HUES6 (cell line): ENCODE measurements around the gene COQ3.

Experiments used
- H3K27ac ChIP-seq: 2 replicates; pipeline ENCODE4 v1.7.0; 2013; ENCODE audit warnings: low read depth, mild to moderate bottlenecking, low read length, inconsistent platforms
- H3K27me3 ChIP-seq: 2 replicates; pipeline ENCODE4 v1.6.1; 2013; ENCODE audit warnings: low read length; ENCODE audit not compliant: control insufficient read depth, insufficient read depth
- H3K36me3 ChIP-seq: 2 replicates; pipeline ENCODE4 v1.6.1; 2013; ENCODE audit warnings: low read length; ENCODE audit not compliant: control insufficient read depth, insufficient read depth
- H3K4me1 ChIP-seq: 2 replicates; pipeline ENCODE4 v1.6.1; 2013; ENCODE audit warnings: low read length; ENCODE audit not compliant: control insufficient read depth, insufficient read depth
- H3K4me3 ChIP-seq: 2 replicates; pipeline ENCODE4 v1.5.1; 2013; ENCODE audit warnings: low read depth, low read length
- H3K9ac ChIP-seq: one replicate; pipeline ENCODE4 v1.6.1; 2013; ENCODE audit warnings: mild to moderate bottlenecking, low read length
- H3K9me3 ChIP-seq: 2 replicates; pipeline ENCODE4 v1.6.1; 2013; ENCODE audit warnings: low read depth, low read length; ENCODE audit not compliant: control insufficient read depth, insufficient read depth

Gene COQ3

DNA sequence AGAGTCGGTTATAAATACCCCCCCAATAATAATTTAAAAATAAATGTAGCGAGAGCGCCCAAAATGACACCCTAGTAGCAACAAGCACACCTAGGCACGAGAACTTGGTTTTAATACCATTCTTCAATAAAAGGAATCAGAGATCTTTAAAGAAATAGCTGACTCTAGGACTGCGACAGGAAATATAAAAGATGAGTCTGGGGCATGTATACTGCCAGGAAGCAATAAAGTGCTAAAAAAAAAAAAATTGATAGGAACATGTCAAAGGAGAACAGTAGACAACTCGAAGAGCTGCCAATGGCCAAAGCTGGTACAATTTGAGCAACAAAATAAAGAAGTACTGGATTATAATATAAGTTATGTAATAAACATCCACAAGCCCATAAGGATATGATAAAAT lies 28.9 kb upstream of the COQ3 start:
- no peaks in the 10 kb centered on the region for H3K27me3 ChIP-seq
- H3K4me1 ChIP-seq = peaks cover 26% of the 10 kb centered on the region
- peaks cover 21% of the 10 kb centered on the region for H3K36me3 ChIP-seq
- no peak overlapping the region for H3K27ac ChIP-seq
- no peak overlapping the region for H3K9ac ChIP-seq
- no peaks in the 10 kb centered on the region for H3K9me3 ChIP-seq
- no peak overlapping the region for H3K4me3 ChIP-seq

DNA sequence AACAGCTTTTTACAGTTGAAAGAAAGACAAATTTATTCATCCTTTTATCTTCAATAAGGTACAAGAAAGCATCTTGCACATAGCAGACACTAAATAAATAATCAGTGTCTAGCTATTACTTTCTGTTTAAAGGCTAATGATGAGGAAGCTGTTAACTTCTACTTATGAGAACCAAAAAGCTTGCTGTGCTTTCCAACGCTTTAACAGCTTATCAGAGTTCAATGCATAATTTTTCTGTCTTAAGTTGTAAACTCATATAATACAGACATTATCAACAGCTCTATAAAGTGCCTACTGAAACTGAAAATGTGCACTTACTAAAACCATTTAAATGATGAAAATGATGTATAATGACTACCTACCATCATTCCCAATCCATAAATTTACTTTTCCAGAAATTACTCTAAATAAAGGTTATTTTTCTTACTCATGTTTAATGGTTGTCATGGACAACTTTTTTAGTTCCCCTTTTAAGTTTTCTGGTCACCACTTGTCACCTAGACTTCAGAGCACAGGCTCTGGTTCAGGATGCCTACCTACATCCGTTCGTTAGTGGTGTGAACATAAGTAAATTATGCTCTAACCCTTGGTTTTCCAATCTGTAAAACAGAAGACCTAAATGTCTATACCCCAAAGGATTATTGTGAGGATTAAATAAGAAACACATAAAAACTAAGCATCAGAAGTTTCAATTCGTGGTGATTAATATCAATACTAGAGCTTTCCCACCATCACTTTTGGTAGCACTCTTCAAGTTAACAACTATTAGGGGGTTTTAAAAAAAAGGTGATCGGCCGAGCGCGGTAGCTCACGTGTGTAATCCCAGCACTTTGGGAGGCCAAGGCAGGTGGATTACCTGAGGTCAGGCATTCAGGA lies 23.1 kb upstream of the COQ3 start:
- peaks cover 4% of the 10 kb centered on the region; the same call in 1 of the 2 replicates for H3K4me1 ChIP-seq
- H3K27ac ChIP-seq = no peak overlapping the region
- H3K4me3 ChIP-seq = no peak overlapping the region
- peaks cover 35% of the 10 kb centered on the region for H3K36me3 ChIP-seq
- H3K9me3 ChIP-seq = no peaks in the 10 kb centered on the region
- no peaks in the 10 kb centered on the region for H3K27me3 ChIP-seq
- no peak overlapping the region for H3K9ac ChIP-seq

DNA sequence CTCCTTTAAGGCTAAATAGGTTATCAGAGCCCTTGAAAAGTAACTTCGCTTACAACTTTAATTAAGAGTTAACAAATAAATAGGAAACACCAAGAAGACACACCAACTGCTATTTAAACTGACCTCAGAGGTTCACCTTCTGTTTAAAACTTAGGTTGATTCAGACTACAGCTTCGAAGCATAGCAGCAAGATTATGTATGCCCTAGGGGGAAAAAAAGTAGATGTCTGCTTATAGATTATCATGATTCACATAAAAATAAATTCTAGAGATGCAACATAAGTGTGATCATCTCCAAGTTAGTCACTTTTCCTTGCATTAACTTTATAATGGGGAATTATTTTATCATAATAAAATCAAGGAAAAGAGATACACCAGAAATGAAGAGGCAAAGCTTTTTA lies 22.2 kb upstream of the COQ3 start:
- Histone ChIP-seq H3K27ac (no peak overlapping the region), H3K36me3 (peaks cover 37% of the 10 kb centered on the region), H3K4me3 (no peak overlapping the region), H3K27me3 (no peaks in the 10 kb centered on the region), H3K4me1 (peaks cover 4% of the 10 kb centered on the region; the same call in 1 of the 2 replicates), H3K9ac (no peak overlapping the region), H3K9me3 (no peaks in the 10 kb centered on the region)

DNA sequence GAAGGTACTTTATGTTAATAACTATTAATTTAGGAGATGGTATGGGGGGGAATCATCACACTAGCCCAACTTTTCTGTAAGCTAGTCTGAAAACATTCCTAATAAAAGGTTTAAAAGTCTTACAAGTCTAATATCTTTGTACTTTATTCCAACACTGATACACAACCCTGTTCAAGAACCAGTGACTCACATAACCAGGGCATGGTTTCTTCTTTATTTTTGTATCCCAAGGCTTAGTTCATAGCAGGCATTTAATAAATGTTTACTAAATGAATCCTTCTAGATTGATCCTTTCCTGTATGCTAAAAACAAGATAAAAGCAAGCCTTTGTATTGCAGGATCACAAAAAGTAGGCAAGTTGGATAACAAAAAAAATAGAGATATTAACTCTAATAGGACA lies 21.5 kb upstream of the COQ3 start:
- H3K27me3 ChIP-seq = no peaks in the 10 kb centered on the region
- H3K4me1 ChIP-seq = no peaks in the 10 kb centered on the region; the same call in 1 of the 2 replicates
- peaks cover 45% of the 10 kb centered on the region for H3K36me3 ChIP-seq
- H3K9me3 ChIP-seq = no peaks in the 10 kb centered on the region
- no peak overlapping the region for H3K27ac ChIP-seq
- no peak overlapping the region for H3K4me3 ChIP-seq
- H3K9ac ChIP-seq = no peak overlapping the region

DNA sequence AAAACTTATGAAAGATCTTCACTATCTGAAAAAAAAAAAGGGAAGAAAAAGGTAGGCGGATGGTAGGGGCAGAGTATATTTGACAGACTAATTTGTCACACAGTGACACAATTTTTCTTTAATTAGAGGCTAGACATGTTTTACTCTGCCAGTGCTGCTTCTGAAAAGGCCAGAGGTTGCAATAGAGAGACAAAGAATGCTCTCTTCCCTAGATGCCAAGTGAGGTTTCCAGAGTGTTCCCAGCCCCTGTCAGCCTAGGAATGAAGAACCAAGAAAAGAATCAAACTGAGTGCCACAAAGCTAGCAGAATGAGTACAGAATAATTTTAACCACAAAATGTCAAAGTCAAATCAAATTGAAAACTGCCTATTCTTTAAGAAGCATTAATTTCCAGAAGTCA lies 18.1 kb upstream of the COQ3 start:
- H3K4me1 ChIP-seq = no peaks in the 10 kb centered on the region; the same call in 1 of the 2 replicates
- no peak overlapping the region for H3K27ac ChIP-seq
- H3K27me3 ChIP-seq = no peaks in the 10 kb centered on the region
- H3K4me3 ChIP-seq = no peak overlapping the region
- no peak overlapping the region for H3K9ac ChIP-seq
- H3K9me3 ChIP-seq = no peaks in the 10 kb centered on the region
- H3K36me3 ChIP-seq = peaks cover 78% of the 10 kb centered on the region

DNA sequence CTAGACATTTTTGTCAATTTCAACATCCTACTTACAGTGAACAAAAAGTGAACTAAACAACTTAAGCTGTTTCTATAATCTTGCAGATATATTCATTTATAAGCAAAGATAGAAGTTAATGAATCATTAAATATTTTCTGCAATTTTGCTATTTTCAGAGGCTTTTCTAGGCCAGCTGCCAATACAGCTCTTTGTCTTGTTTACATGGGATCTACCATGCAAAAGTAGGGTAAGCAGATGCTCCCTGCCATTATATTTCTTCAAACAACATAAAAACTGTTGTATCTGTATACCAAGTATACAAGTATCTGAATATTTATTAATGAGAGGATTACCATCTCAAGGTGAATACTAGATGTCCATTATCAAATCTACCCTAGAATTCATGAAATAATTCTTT lies 15.7 kb upstream of the COQ3 start:
- no peak overlapping the region for H3K9ac ChIP-seq
- no peaks in the 10 kb centered on the region for H3K27me3 ChIP-seq
- H3K9me3 ChIP-seq = no peaks in the 10 kb centered on the region
- no peaks in the 10 kb centered on the region for H3K4me1 ChIP-seq
- H3K4me3 ChIP-seq = no peak overlapping the region
- no peak overlapping the region for H3K27ac ChIP-seq
- H3K36me3 ChIP-seq = peaks cover 90% of the 10 kb centered on the region

DNA sequence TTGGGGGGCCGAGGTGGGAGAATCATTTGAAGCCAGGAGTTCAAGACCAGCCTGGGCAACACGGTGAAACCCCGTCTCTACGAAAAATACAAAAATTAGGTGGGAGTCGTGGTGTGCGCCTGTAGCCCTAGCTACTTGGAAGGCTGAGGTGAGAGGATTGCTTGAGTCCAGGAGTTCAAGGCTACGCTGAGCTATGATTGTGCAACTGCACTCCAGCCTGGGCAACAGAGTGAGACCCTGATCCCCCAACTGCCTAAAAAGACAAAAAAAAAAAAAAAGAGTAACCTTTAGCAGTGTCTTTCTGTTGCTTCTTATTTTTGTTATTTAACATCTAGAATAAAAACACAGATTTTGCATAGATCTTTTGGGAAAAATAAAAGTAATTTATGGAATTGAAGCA lies 13.1 kb upstream of the COQ3 start:
- no peaks in the 10 kb centered on the region for H3K4me1 ChIP-seq
- no peak overlapping the region for H3K4me3 ChIP-seq
- peaks cover 99% of the 10 kb centered on the region for H3K36me3 ChIP-seq
- no peak overlapping the region for H3K9ac ChIP-seq
- no peak overlapping the region for H3K27ac ChIP-seq
- H3K9me3 ChIP-seq = no peaks in the 10 kb centered on the region
- H3K27me3 ChIP-seq = no peaks in the 10 kb centered on the region

DNA sequence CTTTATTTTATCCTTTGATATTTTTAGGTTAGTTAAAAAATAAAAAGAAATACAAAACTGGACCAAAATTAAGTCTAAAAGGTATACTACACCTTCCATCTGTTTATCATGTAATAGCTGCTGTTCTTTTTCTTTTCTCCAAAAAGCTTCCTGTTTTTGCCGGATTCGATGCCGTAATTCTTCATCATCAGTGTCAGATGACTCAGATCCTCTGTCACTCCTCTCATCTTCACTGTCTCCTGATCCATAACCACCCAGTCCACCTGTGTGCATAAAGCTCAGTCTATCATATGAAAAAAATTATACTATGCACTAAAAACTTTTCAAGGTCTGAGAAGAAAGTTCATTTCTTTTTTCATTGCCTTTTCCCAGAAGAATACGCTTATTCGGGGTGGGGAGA lies 8.5 kb upstream of the COQ3 start:
- Histone ChIP-seq H3K4me1 (no peaks in the 10 kb centered on the region), H3K27ac (no peak overlapping the region), H3K27me3 (no peaks in the 10 kb centered on the region), H3K36me3 (peaks cover 93% of the 10 kb centered on the region), H3K9ac (no peak overlapping the region), H3K4me3 (no peak overlapping the region), H3K9me3 (no peaks in the 10 kb centered on the region)

DNA sequence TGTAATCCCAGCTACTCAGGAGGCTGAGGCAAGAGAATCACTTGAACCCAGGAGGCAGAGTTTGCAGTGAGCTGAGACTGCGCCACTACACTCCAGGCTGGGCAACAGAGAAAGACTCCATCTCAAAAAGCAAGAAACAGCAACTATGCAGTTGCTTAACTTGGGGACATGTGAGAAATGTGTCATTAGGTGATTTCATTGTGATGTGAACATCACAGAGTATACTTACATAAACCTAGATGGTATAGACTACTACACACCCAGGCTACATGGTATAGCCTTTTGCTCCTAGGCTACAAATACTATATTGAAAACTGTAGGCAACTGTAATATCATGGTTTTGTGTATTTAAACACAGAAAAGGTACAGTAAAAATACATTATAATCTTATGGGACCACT lies 3.3 kb upstream of the COQ3 start:
- no peak overlapping the region for H3K27ac ChIP-seq
- H3K9ac ChIP-seq = no peak overlapping the region
- H3K9me3 ChIP-seq = no peaks in the 10 kb centered on the region
- peaks cover 46% of the 10 kb centered on the region for H3K36me3 ChIP-seq
- no peaks in the 10 kb centered on the region for H3K27me3 ChIP-seq
- H3K4me3 ChIP-seq = no peak overlapping the region
- no peaks in the 10 kb centered on the region for H3K4me1 ChIP-seq

DNA sequence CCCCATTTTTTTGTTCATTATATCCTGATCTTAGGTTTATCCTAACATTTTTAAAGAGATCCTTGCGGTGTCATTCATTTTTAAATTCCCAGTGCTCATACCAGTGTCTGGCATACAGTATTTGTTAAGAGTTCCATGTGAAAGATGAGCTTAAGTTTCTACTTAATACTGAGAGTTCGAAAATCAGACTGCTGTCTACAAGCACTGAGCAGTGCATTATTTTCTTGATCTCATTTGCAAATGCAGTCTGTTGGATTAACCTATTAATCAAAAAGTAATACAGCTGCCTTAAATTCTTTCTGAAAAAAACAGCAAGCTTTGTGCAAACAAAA lies 663 bp downstream of the COQ3 start:
- peak overlapping the region; percentile 97 for H3K4me3 ChIP-seq
- H3K27me3 ChIP-seq = no peaks in the 10 kb centered on the region
- peak overlapping the region; percentile 94 for H3K9ac ChIP-seq
- peaks cover 8% of the 10 kb centered on the region for H3K36me3 ChIP-seq
- no peaks in the 10 kb centered on the region for H3K9me3 ChIP-seq
- peak overlapping the region; percentile 97 for H3K27ac ChIP-seq
- no peaks in the 10 kb centered on the region for H3K4me1 ChIP-seq

DNA sequence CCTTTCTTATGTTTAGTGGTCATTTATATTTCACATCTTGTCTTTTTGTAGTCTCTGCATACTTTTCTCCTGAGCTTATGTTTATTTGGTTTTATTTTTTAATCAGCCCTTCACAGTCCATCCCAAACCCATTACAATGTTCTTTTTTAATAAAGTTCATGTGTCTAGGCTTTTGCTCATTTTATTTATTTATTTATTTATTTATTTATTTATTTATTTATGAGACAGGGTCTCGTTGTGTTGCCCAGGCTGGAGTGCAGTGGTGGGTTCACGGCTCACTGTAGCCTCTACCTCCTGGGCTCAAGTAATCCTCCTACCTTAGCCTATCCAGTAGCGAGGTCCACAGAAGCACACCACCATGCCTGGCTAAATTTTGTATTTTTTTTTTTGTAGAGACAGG lies 3.1 kb downstream of the COQ3 start:
- no peaks in the 10 kb centered on the region for H3K4me1 ChIP-seq
- no peaks in the 10 kb centered on the region for H3K9me3 ChIP-seq
- H3K27ac ChIP-seq = no peak overlapping the region
- no peaks in the 10 kb centered on the region for H3K27me3 ChIP-seq
- no peaks in the 10 kb centered on the region for H3K36me3 ChIP-seq
- no peak overlapping the region for H3K4me3 ChIP-seq
- no peak overlapping the region for H3K9ac ChIP-seq
